T-helper 9 cell (primary cell): ENCODE measurements around the gene PEX14.
"Not testable (repeated sequence)": the region's sequence is repeated elsewhere in the genome, so short reads cannot be mapped to it uniquely, and the experiment has no call there.

ENCODE experiments used
- DNase-seq: peaks from one replicate; pipeline ENCODE4 v3.0.0-alpha.2; 2020

Gene PEX14

GRCh38 chr1:10451287-10451686, 23.5 kb upstream of the PEX14 start:
- no peak for DNase-seq

- no peak for DNase-seq
Measured at GRCh38 chr1:10456048-10456447, 18.7 kb upstream of the PEX14 start.

- no peak for DNase-seq
Measured at GRCh38 chr1:10456661-10457060, 18.1 kb upstream of the PEX14 start.

GRCh38 chr1:10457462-10457861, 17.3 kb upstream of the PEX14 start:
- DNase-seq, result not testable (repeated sequence)

- DNase-seq, result no peak
Measured at GRCh38 chr1:10457875-10458274, 16.9 kb upstream of the PEX14 start.

GRCh38 chr1:10459184-10459583, 15.6 kb upstream of the PEX14 start:
- DNase-seq, result no peak

- no peak for DNase-seq
Measured at GRCh38 chr1:10467078-10467477, 7.7 kb upstream of the PEX14 start.

- no peak for DNase-seq
Measured at GRCh38 chr1:10470043-10470442, 4.7 kb upstream of the PEX14 start.

- no peak for DNase-seq
Measured at GRCh38 chr1:10471411-10472219, 3.1 kb upstream of the PEX14 start.

GRCh38 chr1:10472220-10473144, 2.3 kb upstream of the PEX14 start, which contains the start of gene DFFA:
DFFA (minus strand) TSS chr1:10472529; CDS start chr1:10472458, 71 bp downstream.
- DNase-seq, result peak; percentile 86

- no peak for DNase-seq
Measured at GRCh38 chr1:10473145-10473765, 1.5 kb upstream of the PEX14 start.

- DNase-seq, result not testable (repeated sequence)
Measured at GRCh38 chr1:10474309-10474612, 489 bp upstream of the PEX14 start.

GRCh38 chr1:10475510-10475909, 760 bp downstream of the PEX14 start:
- no peak for DNase-seq

GRCh38 chr1:10479296-10479695, 4.5 kb downstream of the PEX14 start:
- DNase-seq, result no peak

GRCh38 chr1:10480614-10481013, 5.9 kb downstream of the PEX14 start:
- DNase-seq, result no peak

- no peak for DNase-seq
Measured at GRCh38 chr1:10484521-10484920, 9.8 kb downstream of the PEX14 start.

- no peak for DNase-seq
Measured at GRCh38 chr1:10489291-10490055, 14.7 kb downstream of the PEX14 start.

GRCh38 chr1:10490286-10490970, 15.7 kb downstream of the PEX14 start:
- DNase-seq, result no peak

- DNase-seq, result no peak
Measured at GRCh38 chr1:10494418-10494753, 19.6 kb downstream of the PEX14 start.

- peak; percentile 76 for DNase-seq
Measured at GRCh38 chr1:10494754-10495474, 20.2 kb downstream of the PEX14 start.

GRCh38 chr1:10495475-10495817, 20.7 kb downstream of the PEX14 start:
- no peak for DNase-seq

- DNase-seq, result no peak
Measured at GRCh38 chr1:10495952-10496351, 21.2 kb downstream of the PEX14 start.
